ENCODE results near the gene H3-3A.

DNA sequence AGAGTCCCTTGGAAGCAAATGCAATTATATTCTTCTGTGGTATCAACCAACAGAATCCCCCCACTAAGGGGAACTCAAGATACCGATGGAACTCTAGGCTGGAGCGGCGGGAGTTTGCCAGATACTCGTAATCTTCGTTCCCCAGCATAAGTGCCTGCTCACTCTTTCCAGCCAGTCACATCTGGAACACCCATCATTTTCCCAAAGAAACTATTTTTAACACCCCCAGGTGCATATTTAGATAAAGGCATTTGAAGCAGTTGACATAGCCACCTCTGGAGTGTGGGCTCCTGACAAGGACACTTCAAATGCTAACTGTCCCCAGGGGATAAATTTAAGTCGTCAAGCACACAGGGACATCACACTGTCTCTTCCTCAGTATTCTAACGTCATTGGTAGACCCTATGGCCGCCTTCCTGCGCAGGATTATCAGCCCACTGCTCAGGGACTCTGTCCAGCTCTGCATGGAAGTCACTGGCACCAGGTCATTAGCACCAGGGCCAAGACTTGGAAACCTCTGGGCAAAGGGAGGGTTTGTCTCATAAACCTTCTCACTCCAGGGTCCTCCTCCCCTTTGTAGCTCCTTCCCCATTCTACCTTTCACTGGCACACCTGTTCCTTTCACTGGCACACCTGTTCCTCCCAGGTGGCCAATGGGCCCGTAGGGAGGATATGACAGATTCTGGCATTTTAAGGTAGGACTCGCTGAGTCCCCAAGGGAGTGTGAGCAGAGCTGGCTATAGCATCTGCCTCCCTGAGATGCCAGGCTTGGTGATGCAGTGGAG lies 48.8 kb downstream of the H3-3A start:
- TF ChIP-seq CHD1 (IDR thresholded peaks at IDR 0.05; ENCODE audit: low read depth, low read length) (no peak), SIN3A (conservative IDR thresholded peaks at IDR 0.05 in 1 of 2, IDR thresholded peaks at IDR 0.05 in 1 of 2; ENCODE audit: low read depth in 1 of 2, low read length in 2 of 2) (peak; percentile 66 to 67; a peak in 1 of 4 replicates), EP300 (IDR thresholded peaks at IDR 0.05; ENCODE audit: borderline replicate concordance in 1 of 2, low read depth in 2 of 2, low read length in 2 of 2) (peak in 1 of 2 experiments; percentile 47; a peak in 1 of 3 replicates), POLR2A (IDR thresholded peaks at IDR 0.05; ENCODE audit: control extremely low read depth in 1 of 2, low read depth in 2 of 2, low read length in 2 of 2) (peak in 1 of 2 experiments; percentile 43; a peak in 1 of 3 replicates), NANOG (IDR thresholded peaks at IDR 0.05; ENCODE audit: insufficient read depth, low read depth, low read length, poor library complexity, severe bottlenecking) (no peak)
- TF ChIP-seq, protein P1, sequence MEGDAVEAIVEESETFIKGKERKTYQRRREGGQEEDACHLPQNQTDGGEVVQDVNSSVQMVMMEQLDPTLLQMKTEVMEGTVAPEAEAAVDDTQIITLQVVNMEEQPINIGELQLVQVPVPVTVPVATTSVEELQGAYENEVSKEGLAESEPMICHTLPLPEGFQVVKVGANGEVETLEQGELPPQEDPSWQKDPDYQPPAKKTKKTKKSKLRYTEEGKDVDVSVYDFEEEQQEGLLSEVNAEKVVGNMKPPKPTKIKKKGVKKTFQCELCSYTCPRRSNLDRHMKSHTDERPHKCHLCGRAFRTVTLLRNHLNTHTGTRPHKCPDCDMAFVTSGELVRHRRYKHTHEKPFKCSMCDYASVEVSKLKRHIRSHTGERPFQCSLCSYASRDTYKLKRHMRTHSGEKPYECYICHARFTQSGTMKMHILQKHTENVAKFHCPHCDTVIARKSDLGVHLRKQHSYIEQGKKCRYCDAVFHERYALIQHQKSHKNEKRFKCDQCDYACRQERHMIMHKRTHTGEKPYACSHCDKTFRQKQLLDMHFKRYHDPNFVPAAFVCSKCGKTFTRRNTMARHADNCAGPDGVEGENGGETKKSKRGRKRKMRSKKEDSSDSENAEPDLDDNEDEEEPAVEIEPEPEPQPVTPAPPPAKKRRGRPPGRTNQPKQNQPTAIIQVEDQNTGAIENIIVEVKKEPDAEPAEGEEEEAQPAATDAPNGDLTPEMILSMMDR (IDR thresholded peaks at IDR 0.05; ENCODE audit: control extremely low read depth in 1 of 3, insufficient read depth in 1 of 3, low read depth in 1 of 3, low read length in 3 of 3) = no peak; a peak in 1 of 4 replicates

Measured in H1 (cell line).